H1 (cell line): ENCODE results near the gene YWHAQ. TPM values are rescaled to one million over a fixed set of nuclear protein-coding genes. Genes with fewer than 3 reads are reported as not detected.

Experiments
- CTCF ChIA-PET: fragments of 300-600 bp; sonication (Branson Sonifier 250); formaldehyde crosslinking; loops from one replicate; lab custom pipeline; 2021; ENCODE audit not compliant: partially characterized antibody; lab: Charles Lee
- POLR2A ChIA-PET: fragments of 300-600 bp; sonication (Branson Sonifier 250); formaldehyde crosslinking; loops from one replicate; lab custom pipeline; 2021; ENCODE audit warnings: inconsistent platforms; ENCODE audit not compliant: partially characterized antibody; lab: Charles Lee
- DNase-seq, 2 experiments: peaks; one replicate each; pipeline versions ENCODE4 v3.0.0 to v3.0.0-alpha.2; 2010 to 2022; ENCODE audit warnings: low spot score in 2 of 2, low read depth in 1 of 2, mixed read lengths in 1 of 2
- FAIRE-seq: peaks from 2 replicates; lab custom pipeline; 2011; peaks lifted over from hg19 to GRCh38; lab: Jason Lieb, UNC
- H2AFZ ChIP-seq: 2 replicates; pipeline ENCODE4 v1.8.1; 2012; ENCODE audit warnings: low read length, inconsistent platforms
- H2AK5ac ChIP-seq: 2 replicates; pipeline ENCODE4 v1.6.1; 2013; ENCODE audit warnings: low read depth, low read length
- H2BK120ac ChIP-seq: replicated peaks from 2 replicates; pipeline ENCODE3; 2013; ENCODE audit warnings: low read depth, low read length, inconsistent platforms
- H2BK12ac ChIP-seq: 2 replicates; pipeline ENCODE4 v1.6.1; 2013; ENCODE audit warnings: low read depth, low read length
- H2BK15ac ChIP-seq: 2 replicates; pipeline ENCODE4 v1.6.1; 2013; ENCODE audit warnings: low read length
- H2BK20ac ChIP-seq: 2 replicates; pipeline ENCODE4 v1.6.1; 2013; ENCODE audit warnings: low read length
- H2BK5ac ChIP-seq: 2 replicates; pipeline ENCODE4 v1.6.1; 2013; ENCODE audit warnings: low read depth, low read length
- H3K14ac ChIP-seq: 2 replicates; pipeline ENCODE4 v1.6.1; 2013; ENCODE audit warnings: inconsistent platforms; ENCODE audit not compliant: insufficient read length
- H3K18ac ChIP-seq: 2 replicates; pipeline ENCODE4 v1.6.1; 2013; ENCODE audit warnings: low read length; ENCODE audit errors: extremely low read depth
- H3K23ac ChIP-seq: 2 replicates; pipeline ENCODE4 v1.6.1; 2013; ENCODE audit warnings: inconsistent platforms; ENCODE audit not compliant: insufficient read length
- H3K23me2 ChIP-seq: 2 replicates; pipeline ENCODE4 v1.6.1; 2013; ENCODE audit warnings: low read depth, low read length
- H3K27ac ChIP-seq: 2 replicates; pipeline ENCODE4 v1.6.1; 2011; ENCODE audit warnings: low read depth, low read length, inconsistent platforms
- H3K27me3 ChIP-seq, 4 experiments: replicated peaks in 1 of 4; 1 replicate in 1 of 4; 2 replicates in 3 of 4; pipeline versions ENCODE4 v1.6.1 to v1.8.1; 2011 to 2013; ENCODE audit warnings: low read length in 3 of 4, mild to moderate bottlenecking in 3 of 4, inconsistent platforms in 2 of 4, mixed read lengths in 2 of 4, moderate library complexity in 1 of 4; ENCODE audit not compliant: control insufficient read depth in 3 of 4, insufficient read depth in 3 of 4; ENCODE audit errors: extremely low read depth in 1 of 4
- H3K36me3 ChIP-seq, 4 experiments: 2 replicates each; pipeline versions ENCODE4 v1.6.1 to v1.8.1; 2011 to 2013; ENCODE audit warnings: mild to moderate bottlenecking in 4 of 4, low read length in 3 of 4, moderate library complexity in 2 of 4, control low read depth in 1 of 4, inconsistent platforms in 1 of 4; ENCODE audit not compliant: insufficient read depth in 4 of 4, control insufficient read depth in 2 of 4
- H3K4ac ChIP-seq: replicated peaks from 2 replicates; pipeline ENCODE3; 2013; ENCODE audit warnings: low read length, low read depth, mixed read lengths, inconsistent platforms; ENCODE audit not compliant: insufficient read length
- H3K4me1 ChIP-seq, 4 experiments: replicated peaks in 1 of 4; 1 replicate in 1 of 4; 2 replicates in 3 of 4; pipeline versions ENCODE4 v1.6.1 to v1.8.1; 2011 to 2013; ENCODE audit warnings: low read length in 3 of 4, inconsistent platforms in 2 of 4, mixed read lengths in 1 of 4; ENCODE audit not compliant: insufficient read depth in 4 of 4, control insufficient read depth in 3 of 4
- H3K4me2 ChIP-seq, 2 experiments: 2 replicates each; pipeline versions ENCODE4 v1.6.1 to v1.8.1; 2011 to 2013; ENCODE audit warnings: low read depth in 2 of 2, low read length in 2 of 2, control low read depth in 1 of 2, inconsistent platforms in 1 of 2, mild to moderate bottlenecking in 1 of 2; ENCODE audit not compliant: insufficient read depth in 1 of 2
- H3K4me3 ChIP-seq, 4 experiments: fragments of 200-600, 300-600 bp in 1 of 4; sonication (generic), shearing (Covaris generic), sonication (Bioruptor Twin) in 1 of 4; 2 replicates each; pipeline versions ENCODE4 v1.5.1 to v1.8.1; 2011 to 2016; ENCODE audit warnings: low read length in 4 of 4, low read depth in 3 of 4, control low read depth in 2 of 4, inconsistent platforms in 2 of 4, mild to moderate bottlenecking in 2 of 4, mixed read lengths in 1 of 4, moderate library complexity in 1 of 4; ENCODE audit not compliant: insufficient read depth in 2 of 4; ENCODE audit errors: extremely low read depth in 1 of 4
- H3K56ac ChIP-seq: replicated peaks from 2 replicates; pipeline ENCODE3; 2013; ENCODE audit warnings: low read depth, mild to moderate bottlenecking, mixed read lengths, low read length, inconsistent platforms; ENCODE audit not compliant: insufficient read length
- H3K79me1 ChIP-seq: 2 replicates; pipeline ENCODE4 v1.6.1; 2013; ENCODE audit warnings: low read depth, low read length, control low read depth
- H3K79me2 ChIP-seq, 2 experiments: 2 replicates each; pipeline versions ENCODE4 v1.6.1 to v1.8.1; 2012 to 2013; ENCODE audit warnings: low read length in 2 of 2, mild to moderate bottlenecking in 2 of 2, inconsistent platforms in 1 of 2; ENCODE audit not compliant: insufficient read depth in 2 of 2, control insufficient read depth in 1 of 2
- H3K9ac ChIP-seq, 4 experiments: replicated peaks in 1 of 4; 1 replicate in 1 of 4; 2 replicates in 3 of 4; pipeline versions ENCODE4 v1.6.1 to v1.8.1; 2011 to 2013; ENCODE audit warnings: low read depth in 3 of 4, low read length in 3 of 4, control low read depth in 2 of 4, mild to moderate bottlenecking in 2 of 4, moderate library complexity in 2 of 4, inconsistent platforms in 1 of 4; ENCODE audit errors: extremely low read depth in 1 of 4
- H3K9me3 ChIP-seq, 2 experiments: 2 replicates each; pipeline versions ENCODE4 v1.6.1 to v1.8.1; 2012 to 2013; ENCODE audit warnings: mild to moderate bottlenecking in 2 of 2, moderate library complexity in 2 of 2, control low read depth in 1 of 2, inconsistent platforms in 1 of 2, low read depth in 1 of 2, low read length in 1 of 2, mixed read lengths in 1 of 2; ENCODE audit not compliant: insufficient read depth in 2 of 2
- H4K20me1 ChIP-seq, 2 experiments: replicated peaks in 1 of 2; 2 replicates each; pipeline versions ENCODE3 to v1.8.1; 2011 to 2013; ENCODE audit warnings: inconsistent platforms in 2 of 2, low read length in 2 of 2, mild to moderate bottlenecking in 1 of 2; ENCODE audit not compliant: insufficient read depth in 2 of 2, control insufficient read depth in 1 of 2
- H4K5ac ChIP-seq: 2 replicates; pipeline ENCODE4 v1.6.1; 2013; ENCODE audit warnings: low read length, low read depth, mixed read lengths, inconsistent platforms; ENCODE audit not compliant: insufficient read length
- H4K8ac ChIP-seq: 2 replicates; pipeline ENCODE4 v1.8.0; 2013; ENCODE audit warnings: mild to moderate bottlenecking, moderate library complexity, low read length, inconsistent platforms; ENCODE audit not compliant: insufficient read depth; ENCODE audit errors: extremely low read depth
- H4K91ac ChIP-seq: replicated peaks from 2 replicates; pipeline ENCODE3; 2013; ENCODE audit warnings: low read length, mixed read lengths, inconsistent platforms; ENCODE audit not compliant: insufficient read length
- EZH2 ChIP-seq: fragments of 200-600 bp; sonication (generic); IDR thresholded peaks from 2 replicates; pipeline ENCODE4 v1.7.1; 2012; ENCODE audit warnings: low read depth, mild to moderate bottlenecking, moderate library complexity, low read length, inconsistent platforms; ENCODE audit not compliant: severe bottlenecking
- WGBS, 2 experiments: shearing (Covaris generic) in 1 of 2; methylation state at CpG; one replicate each; pipeline versions ENCODE4 v1.1.6 to v1.1.7; 2013 to 2015; ENCODE audit warnings: low lambda C conversion rate in 2 of 2, mixed read lengths in 2 of 2, inconsistent platforms in 1 of 2, low coverage in 1 of 2, missing lambda C conversion rate in 1 of 2; ENCODE audit not compliant: insufficient replicate concordance in 2 of 2, insufficient coverage in 1 of 2, insufficient read length in 1 of 2; ENCODE audit errors: extremely low coverage in 1 of 2, missing lambda C conversion rate in 1 of 2; 5-methylcytosine and 5-hydroxymethylcytosine counted together
- polyA plus RNA-seq, 7 experiments: library from polyadenylated mRNA; depleted of rRNA in 3 of 7; stranded (reverse) in 5 of 7; unstranded in 2 of 7; fragments of >200 nt in 5 of 7; fragments of 200-250 nt in 2 of 7; gene quantifications; 1 replicate in 5 of 7; 2 replicates in 1 of 7; 4 replicates in 1 of 7; pipeline versions ENCODE4 v1.2.1 to v1.2.3, GENCODE V29; 2011 to 2013; ENCODE audit warnings: missing spikeins in 2 of 7, mixed read lengths in 2 of 7
- total RNA-seq: library from RNA; stranded (reverse); fragmentation: NEBNext Ultra II Directional; extraction: Animal tissue kit (Norgen Biotek cat#: 25700); gene quantifications from 2 replicates; pipeline ENCODE4 v1.2.1, GENCODE V29; 2021

Gene YWHAQ
- total and polyA plus RNA-seq, 2 of the 8 experiments (the other 6 are each of a cell fraction or from before 2014, with no cell fraction given) = 244 to 480 TPM

- H2AK5ac ChIP-seq = no peak overlapping the region
- H3K4me2 ChIP-seq = no peak overlapping the region
- H3K23me2 ChIP-seq = no peaks in the 10 kb centered on the region
- no peak overlapping the region for H3K4ac ChIP-seq
- no peak overlapping the region for H2BK12ac ChIP-seq
- H3K9me3 ChIP-seq = no peaks in the 10 kb centered on the region
- H3K79me2 ChIP-seq = no peaks in the 10 kb centered on the region
- H3K27me3 ChIP-seq = no peaks in the 10 kb centered on the region
- H4K91ac ChIP-seq = no peak overlapping the region
- TF ChIP-seq EZH2 = no peak
- H2BK15ac ChIP-seq = no peak overlapping the region
- no peak overlapping the region for H3K56ac ChIP-seq
- H3K27ac ChIP-seq = no peak overlapping the region
- no peak overlapping the region for H2BK20ac ChIP-seq
- no peak overlapping the region for H2BK120ac ChIP-seq
- H3K4me1 ChIP-seq = peaks cover 0 to 6% (median 4%) of the 10 kb centered on the region in 4 experiments; a peak in 4 of 7 replicates
- ChIA-PET POLR2A (no interaction called here), CTCF (no interaction called here)
- no peaks in the 10 kb centered on the region for H3K79me1 ChIP-seq
- DNase-seq (no peak), FAIRE-seq (no peak)
- no peak overlapping the region for H3K4me3 ChIP-seq
- 95% methylated on average over 2 of the region's 2 CpGs; no CpG with 5 or more reads in 1 of the 2 experiments for WGBS, 2 experiments
- no peaks in the 10 kb centered on the region for H4K20me1 ChIP-seq
- no peak overlapping the region for H2BK5ac ChIP-seq
- H3K9ac ChIP-seq = no peak overlapping the region
- no peak overlapping the region for H3K14ac ChIP-seq
- no peak overlapping the region for H4K8ac ChIP-seq
- H3K23ac ChIP-seq = no peak overlapping the region
- H3K36me3 ChIP-seq = no peaks in the 10 kb centered on the region
- no peak overlapping the region for H3K18ac ChIP-seq
- H2AFZ ChIP-seq = no peak overlapping the region
- no peak overlapping the region for H4K5ac ChIP-seq
Observed at GRCh38 chr2:9680082-9680481, 49.3 kb upstream of the YWHAQ start.
